GM12891 (cell line): Measurements from ENCODE around the gene PLAA.

Experiments
- PAX5 ChIP-seq: IDR thresholded peaks from 2 replicates; pipeline ENCODE4 v1.6.1; 2011; ENCODE audit warnings: low read length, moderate library complexity, mild to moderate bottlenecking; ENCODE audit not compliant: insufficient read depth, severe bottlenecking
- POLR2A ChIP-seq: IDR thresholded peaks from 2 replicates; pipeline ENCODE4 v1.6.1; 2011; ENCODE audit warnings: low read depth, low read length, control low read depth
- POLR2AphosphoS5 ChIP-seq: IDR thresholded peaks from 2 replicates; pipeline ENCODE4 v1.6.1; 2011; ENCODE audit warnings: low read depth, low read length, control low read depth
- POU2F2 ChIP-seq: IDR thresholded peaks from 2 replicates; pipeline ENCODE4 v1.6.1; 2011; ENCODE audit warnings: low read depth, mild to moderate bottlenecking, control low read depth, low read length, moderate library complexity
- SPI1 ChIP-seq: IDR thresholded peaks from 2 replicates; pipeline ENCODE4 v1.6.1; 2011; ENCODE audit warnings: low read depth, low read length, control low read depth
- TAF1 ChIP-seq: IDR thresholded peaks from 2 replicates; pipeline ENCODE4 v1.6.1; 2011; ENCODE audit warnings: low read depth, low read length, control low read depth

GRCh38 chr9:26949637-26950069, 2.6 kb upstream of the PLAA start:
- TF ChIP-seq TAF1: no peak
- no peak for TF ChIP-seq POLR2AphosphoS5
- TF ChIP-seq POLR2A: no peak
- TF ChIP-seq PAX5: no peak
- TF ChIP-seq SPI1: no peak
- TF ChIP-seq POU2F2: no peak
